Measurements from ENCODE around the gene KMT2A.
"Not testable (repeated sequence)": the region's sequence is repeated elsewhere in the genome, so short reads cannot be mapped to it uniquely, and the experiment has no call there.

KMT2A gene

DNA sequence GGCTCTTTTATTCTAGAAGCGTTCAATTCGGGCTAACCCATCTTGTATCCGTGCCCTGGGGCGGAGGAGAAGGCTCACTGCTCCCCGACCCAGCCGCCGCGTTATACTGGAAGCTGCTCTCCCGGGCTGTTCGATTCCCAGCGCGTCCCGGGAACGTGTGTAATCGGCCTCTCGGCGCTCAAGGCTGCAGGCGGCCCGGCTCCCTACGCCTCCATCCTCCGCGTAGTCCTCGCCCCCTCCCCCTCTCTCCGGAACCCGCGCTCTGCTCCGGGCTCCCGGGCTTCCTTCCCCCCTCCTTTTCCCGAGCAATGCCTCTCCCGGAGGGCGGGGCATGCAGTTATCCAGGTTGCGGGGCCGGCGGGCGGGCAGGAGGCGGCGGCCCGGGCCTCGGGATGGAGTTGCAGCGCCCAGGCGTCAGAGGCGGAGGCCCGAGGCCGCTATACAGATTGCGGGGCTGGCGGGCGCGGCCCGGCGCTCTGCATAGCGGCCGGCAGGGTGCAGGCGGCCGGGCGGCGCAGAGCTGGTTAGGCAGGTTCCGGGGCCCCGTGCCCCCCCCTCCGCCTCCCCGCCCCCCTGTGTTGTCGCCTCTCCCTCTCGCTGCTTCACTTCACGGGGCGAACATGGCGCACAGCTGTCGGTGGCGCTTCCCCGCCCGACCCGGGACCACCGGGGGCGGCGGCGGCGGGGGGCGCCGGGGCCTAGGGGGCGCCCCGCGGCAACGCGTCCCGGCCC, at the start of gene KMT2A:
Gene KMT2A (plus strand): TSS at position 600 of the 732 bp plus-strand sequence. CDS start 21 bp downstream, at position 621.
- peaks cover 34% of the 10 kb centered on the region for H3K4me1 Mint-ChIP-seq
- H3K36me3 Mint-ChIP-seq, result peaks cover 2% of the 10 kb centered on the region
- H3K9me3 Mint-ChIP-seq, result no peaks in the 10 kb centered on the region
- no peaks in the 10 kb centered on the region for H3K27me3 Mint-ChIP-seq
- H3K4me3 Mint-ChIP-seq, result peak within 1 kb of the TSS; percentile 92
- peak within 1 kb of the TSS; percentile 97 for H3K27ac Mint-ChIP-seq

GRCh38 chr11:118396097-118396501, 40.2 kb upstream of the KMT2A start:
- Mint-ChIP-seq H3K4me1 (peaks cover 29% of the 10 kb centered on the region), H3K9me3 (no peaks in the 10 kb centered on the region), H3K27ac (peak overlapping the region; percentile 75), H3K4me3 (no peak overlapping the region), H3K36me3 (peaks cover 9% of the 10 kb centered on the region), H3K27me3 (no peaks in the 10 kb centered on the region)

DNA sequence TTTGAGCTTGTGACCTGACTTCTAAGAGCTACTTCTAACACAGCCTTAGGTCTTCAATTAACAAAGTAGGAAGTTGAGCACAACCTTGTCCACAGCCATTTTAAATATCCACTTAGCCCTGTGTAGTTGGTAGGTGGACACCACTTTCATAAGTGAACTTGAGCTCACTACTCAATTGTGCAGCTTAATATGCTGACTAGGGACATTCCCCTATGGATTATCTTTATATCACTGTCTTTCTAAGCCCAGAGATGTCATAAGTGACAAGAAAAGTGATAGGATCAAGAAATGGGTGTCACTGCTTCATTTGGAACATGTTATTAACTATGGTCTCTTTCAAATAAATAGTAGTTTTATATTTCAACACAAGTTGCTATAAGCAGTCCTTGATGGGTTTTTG, 38.8 kb upstream of the KMT2A start:
- H3K4me3 Mint-ChIP-seq, result no peak overlapping the region
- peaks cover 41% of the 10 kb centered on the region for H3K4me1 Mint-ChIP-seq
- H3K27me3 Mint-ChIP-seq, result no peaks in the 10 kb centered on the region
- H3K9me3 Mint-ChIP-seq, result no peaks in the 10 kb centered on the region
- peak overlapping the region; percentile 65 for H3K27ac Mint-ChIP-seq
- H3K36me3 Mint-ChIP-seq, result peaks cover 18% of the 10 kb centered on the region

GRCh38 chr11:118398791-118399559, 37.3 kb upstream of the KMT2A start:
- H3K4me3 Mint-ChIP-seq, result peak overlapping the region; percentile 63
- no peaks in the 10 kb centered on the region for H3K27me3 Mint-ChIP-seq
- H3K9me3 Mint-ChIP-seq, result no peaks in the 10 kb centered on the region
- H3K36me3 Mint-ChIP-seq, result peaks cover 18% of the 10 kb centered on the region
- H3K27ac Mint-ChIP-seq, result peak overlapping the region; percentile 100
- H3K4me1 Mint-ChIP-seq, result peaks cover 48% of the 10 kb centered on the region

DNA sequence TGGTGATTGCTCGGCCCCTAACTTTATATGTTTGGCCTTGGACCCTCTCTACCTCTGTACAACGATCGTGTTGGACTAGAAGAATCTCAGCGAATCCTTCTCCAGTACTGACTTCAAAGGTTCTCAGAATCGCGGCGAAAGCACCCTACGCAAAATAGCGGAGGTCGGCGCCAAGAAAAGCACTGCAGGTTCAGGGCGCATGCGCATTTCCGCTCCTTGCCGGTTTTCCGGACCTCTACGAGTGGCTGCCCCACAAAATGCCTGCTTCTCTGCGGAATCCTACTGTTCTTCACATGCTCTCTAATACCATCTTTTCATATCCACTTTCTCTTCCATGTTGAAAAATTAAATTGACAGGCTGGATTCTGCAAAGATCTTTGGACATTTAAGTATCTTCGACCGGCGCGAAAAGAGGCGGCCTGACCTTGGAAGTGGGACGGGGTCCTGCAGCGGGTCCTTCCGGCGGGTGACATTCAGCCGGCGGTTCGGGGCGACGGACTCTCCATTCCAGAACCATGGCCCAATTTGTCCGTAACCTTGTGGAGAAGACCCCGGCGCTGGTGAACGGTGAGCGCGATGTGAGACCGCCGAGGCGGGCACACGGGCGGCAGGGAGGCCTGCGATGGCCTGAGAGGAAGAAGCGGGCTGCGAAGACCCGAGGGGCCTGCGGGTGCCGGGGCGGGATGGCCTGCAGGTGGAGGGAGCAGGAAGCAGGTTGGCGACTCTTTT, 35.0 kb upstream of the KMT2A start, which contains the start of gene ATP5MG:
Gene ATP5MG (plus strand): TSS at position 456 of the 729 bp plus-strand sequence. CDS start 60 bp downstream, at position 516.
- H3K27me3 Mint-ChIP-seq, result no peaks in the 10 kb centered on the region
- H3K27ac Mint-ChIP-seq, result peak within 1 kb of the TSS; percentile 100
- peak within 1 kb of the TSS; percentile 97 for H3K4me3 Mint-ChIP-seq
- no peaks in the 10 kb centered on the region for H3K9me3 Mint-ChIP-seq
- H3K36me3 Mint-ChIP-seq, result peaks cover 18% of the 10 kb centered on the region
- peaks cover 69% of the 10 kb centered on the region for H3K4me1 Mint-ChIP-seq

DNA sequence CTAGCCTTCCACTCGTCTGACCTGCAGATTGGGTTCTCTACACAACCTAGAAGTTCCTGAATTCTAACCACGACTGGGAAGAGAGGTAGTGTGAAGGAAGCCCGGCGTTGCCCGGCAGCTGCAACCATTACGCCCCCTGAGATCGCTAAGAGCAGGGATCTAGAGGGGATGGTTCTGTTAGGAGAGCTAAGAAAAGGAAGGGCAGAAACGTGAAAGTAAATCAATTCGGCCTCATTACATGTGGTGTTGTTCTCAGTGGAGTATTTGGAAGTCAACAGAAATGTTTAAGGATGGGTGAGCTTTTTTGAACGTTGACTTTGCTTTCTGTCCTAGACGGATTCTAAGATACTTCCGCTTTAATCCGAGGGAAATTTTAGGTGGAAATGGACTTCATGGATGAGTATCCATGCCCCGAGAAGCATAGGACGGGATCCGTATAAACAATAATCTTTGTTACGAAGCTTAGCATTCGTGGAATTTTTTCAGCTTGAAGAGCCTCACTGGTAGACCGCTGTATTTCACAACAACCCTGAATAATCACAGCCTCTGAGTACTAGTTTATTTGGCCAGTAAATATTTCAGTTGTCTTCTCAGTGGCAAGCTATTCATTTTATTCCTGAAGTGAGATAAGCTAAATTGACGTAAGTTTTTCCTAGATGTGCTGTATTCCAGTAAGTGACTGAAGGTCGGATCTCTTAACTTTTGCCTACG, 34.3 kb upstream of the KMT2A start:
- peak overlapping the region; percentile 97 for H3K4me3 Mint-ChIP-seq
- H3K9me3 Mint-ChIP-seq, result no peaks in the 10 kb centered on the region
- peaks cover 73% of the 10 kb centered on the region for H3K4me1 Mint-ChIP-seq
- no peaks in the 10 kb centered on the region for H3K27me3 Mint-ChIP-seq
- H3K27ac Mint-ChIP-seq, result peak overlapping the region; percentile 100
- peaks cover 16% of the 10 kb centered on the region for H3K36me3 Mint-ChIP-seq

DNA sequence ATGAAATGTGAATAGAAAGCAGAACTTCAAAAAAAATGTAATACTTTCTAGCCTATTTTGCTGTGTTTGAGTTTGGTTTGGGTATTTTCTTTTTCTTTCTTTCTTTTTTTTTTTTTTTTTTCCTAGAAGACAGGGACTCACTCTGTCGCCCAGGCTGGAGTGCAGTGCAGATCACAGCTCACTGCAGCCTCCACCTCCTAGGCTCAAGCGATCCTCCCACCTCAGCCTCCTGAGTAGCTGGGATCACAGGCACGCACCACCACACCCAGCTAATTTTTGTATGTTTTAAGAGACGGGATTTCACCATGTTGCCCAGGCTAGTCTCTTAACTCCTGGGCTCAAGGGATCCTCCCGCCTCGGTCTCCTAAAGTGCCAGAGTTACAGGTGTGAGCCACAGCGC, 33.7 kb upstream of the KMT2A start:
- H3K9me3 Mint-ChIP-seq, H3K27me3 Mint-ChIP-seq: not testable (repeated sequence)
- Mint-ChIP-seq H3K27ac (peak overlapping the region; percentile 100), H3K36me3 (peaks cover 16% of the 10 kb centered on the region), H3K4me1 (peaks cover 73% of the 10 kb centered on the region), H3K4me3 (peak overlapping the region; percentile 97)

DNA sequence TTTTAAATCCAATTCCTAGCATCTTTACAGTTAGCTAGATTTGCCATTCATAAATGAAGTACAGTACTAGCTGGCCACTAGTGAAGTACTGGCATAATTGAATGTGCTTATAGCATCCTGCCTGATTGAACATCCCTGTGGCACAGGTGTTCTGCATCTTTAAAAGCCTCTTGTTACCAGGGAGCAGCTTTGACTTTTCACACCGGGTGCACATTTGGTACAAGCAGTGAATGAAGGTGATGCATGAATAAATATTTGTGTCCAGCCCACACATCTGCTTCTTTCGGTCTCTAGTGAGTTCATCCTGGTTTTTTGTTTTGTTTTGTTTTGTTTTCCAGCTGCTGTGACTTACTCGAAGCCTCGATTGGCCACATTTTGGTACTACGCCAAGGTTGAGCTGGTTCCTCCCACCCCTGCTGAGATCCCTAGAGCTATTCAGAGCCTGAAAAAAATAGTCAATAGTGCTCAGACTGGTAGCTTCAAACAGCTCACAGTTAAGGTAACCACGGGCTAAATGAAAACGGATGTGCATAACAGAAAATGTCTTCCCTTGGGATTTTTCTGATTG, 29.6 kb upstream of the KMT2A start:
- H3K9me3 Mint-ChIP-seq, result no peaks in the 10 kb centered on the region
- peak overlapping the region; percentile 63 for H3K27ac Mint-ChIP-seq
- H3K4me1 Mint-ChIP-seq, result peaks cover 46% of the 10 kb centered on the region
- no peak overlapping the region for H3K4me3 Mint-ChIP-seq
- H3K27me3 Mint-ChIP-seq, result no peaks in the 10 kb centered on the region
- H3K36me3 Mint-ChIP-seq, result peaks cover 14% of the 10 kb centered on the region

DNA sequence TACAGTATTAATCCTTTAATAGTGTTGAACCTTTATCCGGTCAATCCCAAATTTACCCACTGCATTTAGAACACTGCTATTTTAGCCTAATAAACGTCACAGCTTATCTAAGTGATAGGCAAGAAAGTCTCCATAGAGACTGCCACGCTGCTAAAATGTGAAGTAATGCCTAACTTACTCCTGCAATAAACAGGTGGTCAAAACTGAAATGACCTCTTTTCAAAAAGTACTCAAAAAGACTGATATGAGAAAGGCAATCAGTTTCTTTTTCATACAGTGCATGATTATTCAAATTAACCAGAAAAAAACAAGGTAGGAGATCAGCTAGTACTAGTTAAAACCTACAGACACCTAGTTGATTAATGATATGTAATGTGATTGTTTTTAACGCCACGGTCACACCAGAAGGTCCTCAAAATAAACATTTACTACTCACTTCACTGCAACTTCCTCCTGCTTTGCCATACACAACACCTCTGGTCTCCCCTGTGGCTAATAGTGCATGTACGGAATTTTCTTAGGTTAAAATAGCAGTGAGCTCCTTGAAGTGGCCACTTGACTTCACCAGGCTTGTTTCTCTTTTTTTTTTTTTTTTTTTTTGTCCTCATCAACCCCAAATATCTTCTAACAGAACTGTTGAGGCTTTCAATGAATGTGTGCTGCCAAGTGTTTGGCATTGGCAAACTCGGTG, 26.1 kb upstream of the KMT2A start:
- peaks cover 20% of the 10 kb centered on the region for H3K4me1 Mint-ChIP-seq
- peaks cover 6% of the 10 kb centered on the region for H3K36me3 Mint-ChIP-seq
- H3K4me3 Mint-ChIP-seq, result no peak overlapping the region
- peak overlapping the region; percentile 0 for H3K27ac Mint-ChIP-seq
- H3K9me3 Mint-ChIP-seq, result no peaks in the 10 kb centered on the region
- H3K27me3 Mint-ChIP-seq, result no peaks in the 10 kb centered on the region

DNA sequence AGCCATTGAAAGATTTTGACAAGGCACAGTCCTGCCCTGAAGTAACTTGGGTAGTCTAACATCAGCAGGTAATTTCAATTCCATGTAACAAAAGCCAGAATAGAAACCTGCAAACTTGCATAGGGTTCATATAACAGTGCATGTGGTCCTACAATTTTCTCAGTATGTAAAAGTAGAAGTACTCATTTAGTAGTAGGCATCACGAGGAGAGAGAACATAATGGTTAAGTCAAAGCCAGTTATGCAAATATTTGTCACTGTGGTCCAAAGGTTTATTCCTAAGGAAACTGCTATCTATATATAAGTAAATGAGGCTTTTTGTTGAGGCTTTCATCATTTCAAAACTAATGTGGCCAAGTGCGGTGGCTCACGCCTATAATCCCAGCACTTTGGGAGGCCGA, 24.8 kb upstream of the KMT2A start:
- Mint-ChIP-seq H3K4me1 (peaks cover 8% of the 10 kb centered on the region), H3K9me3 (no peaks in the 10 kb centered on the region), H3K36me3 (peaks cover 6% of the 10 kb centered on the region), H3K27me3 (no peaks in the 10 kb centered on the region), H3K4me3 (no peak overlapping the region), H3K27ac (no peak overlapping the region)

DNA sequence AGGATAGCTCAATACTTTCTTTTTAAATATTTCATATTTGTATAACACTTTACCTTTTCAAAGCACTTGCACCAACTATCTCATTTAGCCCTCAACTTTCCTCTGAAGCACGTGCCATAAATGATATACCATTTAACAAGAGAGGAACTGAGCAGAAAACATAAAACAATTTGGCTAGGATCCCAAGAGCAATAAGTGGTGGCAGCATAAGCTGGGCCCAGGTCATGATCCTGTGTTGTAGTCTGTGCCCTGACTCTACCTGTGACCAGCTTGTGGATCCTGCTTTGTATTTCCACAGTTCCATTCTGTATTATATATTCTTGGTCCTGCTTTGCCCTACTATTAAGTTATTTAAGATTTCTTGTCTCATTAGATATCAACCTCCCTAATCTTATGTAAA, 23.4 kb upstream of the KMT2A start:
- Mint-ChIP-seq H3K36me3 (peaks cover 6% of the 10 kb centered on the region), H3K27me3 (no peaks in the 10 kb centered on the region), H3K9me3 (no peaks in the 10 kb centered on the region), H3K27ac (no peak overlapping the region), H3K4me3 (no peak overlapping the region), H3K4me1 (peaks cover 7% of the 10 kb centered on the region)

GRCh38 chr11:118415062-118415738, 21.1 kb upstream of the KMT2A start:
- no peaks in the 10 kb centered on the region for H3K36me3 Mint-ChIP-seq
- no peak overlapping the region for H3K4me3 Mint-ChIP-seq
- H3K4me1 Mint-ChIP-seq, result no peaks in the 10 kb centered on the region
- no peak overlapping the region for H3K27ac Mint-ChIP-seq
- no peaks in the 10 kb centered on the region for H3K9me3 Mint-ChIP-seq
- H3K27me3 Mint-ChIP-seq, result no peaks in the 10 kb centered on the region

GRCh38 chr11:118415739-118416068, 20.6 kb upstream of the KMT2A start:
- H3K36me3 Mint-ChIP-seq, result no peaks in the 10 kb centered on the region
- H3K27me3 Mint-ChIP-seq, result no peaks in the 10 kb centered on the region
- H3K27ac Mint-ChIP-seq, result no peak overlapping the region
- H3K9me3 Mint-ChIP-seq, result no peaks in the 10 kb centered on the region
- H3K4me1 Mint-ChIP-seq, result no peaks in the 10 kb centered on the region
- no peak overlapping the region for H3K4me3 Mint-ChIP-seq

- not testable (repeated sequence) for H3K4me3 Mint-ChIP-seq, H3K4me1 Mint-ChIP-seq, H3K27me3 Mint-ChIP-seq, H3K27ac Mint-ChIP-seq, H3K36me3 Mint-ChIP-seq, H3K9me3 Mint-ChIP-seq
Measured at GRCh38 chr11:118416900-118417299, 19.4 kb upstream of the KMT2A start.
